NCI-H1092 treated with DMSO at 0.1 percent for 48 hours (cell line): ENCODE measurements around the gene MAP3K21.

ENCODE experiments used
- DNase-seq: peaks from one replicate; lab custom pipeline; 2025; lab: John Stamatoyannopoulos, UW

The MAP3K21 gene

GRCh38 chr1:233326811-233327650 is 493 bp upstream of the MAP3K21 start:
- DNase-seq: peak; percentile 52

DNA sequence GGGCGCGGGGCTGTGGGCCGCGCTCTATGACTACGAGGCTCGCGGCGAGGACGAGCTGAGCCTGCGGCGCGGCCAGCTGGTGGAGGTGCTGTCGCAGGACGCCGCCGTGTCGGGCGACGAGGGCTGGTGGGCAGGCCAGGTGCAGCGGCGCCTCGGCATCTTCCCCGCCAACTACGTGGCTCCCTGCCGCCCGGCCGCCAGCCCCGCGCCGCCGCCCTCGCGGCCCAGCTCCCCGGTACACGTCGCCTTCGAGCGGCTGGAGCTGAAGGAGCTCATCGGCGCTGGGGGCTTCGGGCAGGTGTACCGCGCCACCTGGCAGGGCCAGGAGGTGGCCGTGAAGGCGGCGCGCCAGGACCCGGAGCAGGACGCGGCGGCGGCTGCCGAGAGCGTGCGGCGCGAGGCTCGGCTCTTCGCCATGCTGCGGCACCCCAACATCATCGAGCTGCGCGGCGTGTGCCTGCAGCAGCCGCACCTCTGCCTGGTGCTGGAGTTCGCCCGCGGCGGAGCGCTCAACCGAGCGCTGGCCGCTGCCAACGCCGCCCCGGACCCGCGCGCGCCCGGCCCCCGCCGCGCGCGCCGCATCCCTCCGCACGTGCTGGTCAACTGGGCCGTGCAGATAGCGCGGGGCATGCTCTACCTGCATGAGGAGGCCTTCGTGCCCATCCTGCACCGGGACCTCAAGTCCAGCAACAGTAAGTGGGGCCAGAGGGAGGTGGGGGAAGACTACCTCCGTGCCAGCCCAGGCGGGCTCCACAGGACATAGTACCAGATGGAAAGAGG is 808 bp downstream of the MAP3K21 start:
- DNase-seq: peak; percentile 30

DNA sequence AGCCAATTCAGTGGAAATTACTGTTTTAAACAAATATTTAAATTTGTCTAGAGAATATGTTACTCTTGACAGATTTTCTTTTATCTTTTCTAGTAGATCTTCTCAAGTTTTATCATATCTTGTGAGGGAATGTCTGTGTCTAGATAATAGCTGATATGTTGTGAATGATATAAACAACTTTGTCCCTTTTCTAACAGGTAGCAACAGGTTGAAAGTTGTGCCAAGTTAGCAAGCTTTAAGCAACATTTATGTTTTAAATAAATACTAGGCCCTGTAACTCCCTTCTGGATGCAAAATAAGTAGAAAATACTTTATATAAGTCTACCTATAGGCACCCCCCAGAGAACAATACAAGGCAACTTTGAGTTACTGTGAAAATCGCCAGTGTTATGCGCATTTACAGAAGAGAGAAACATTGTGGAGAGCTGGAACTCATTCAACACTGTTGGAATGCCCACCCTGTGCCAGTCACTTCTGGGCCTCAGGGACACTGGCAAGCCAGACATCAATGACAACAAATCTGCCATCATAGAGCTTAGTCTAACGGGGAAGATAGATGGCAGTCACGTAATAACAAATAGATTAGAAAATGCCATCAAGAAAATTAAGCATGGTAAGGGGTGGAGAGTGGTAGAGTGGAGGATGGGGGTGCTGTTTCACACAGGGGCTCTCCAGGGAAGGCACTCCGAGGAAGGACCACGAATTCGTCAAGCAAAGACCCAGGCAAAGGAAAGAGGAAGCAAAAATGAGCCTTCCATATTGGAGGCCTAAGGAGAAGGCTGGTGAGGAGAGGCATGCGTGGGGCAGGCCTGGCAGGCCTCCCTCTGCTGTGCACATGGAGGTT is 4.4 kb downstream of the MAP3K21 start:
- no peak for DNase-seq

DNA sequence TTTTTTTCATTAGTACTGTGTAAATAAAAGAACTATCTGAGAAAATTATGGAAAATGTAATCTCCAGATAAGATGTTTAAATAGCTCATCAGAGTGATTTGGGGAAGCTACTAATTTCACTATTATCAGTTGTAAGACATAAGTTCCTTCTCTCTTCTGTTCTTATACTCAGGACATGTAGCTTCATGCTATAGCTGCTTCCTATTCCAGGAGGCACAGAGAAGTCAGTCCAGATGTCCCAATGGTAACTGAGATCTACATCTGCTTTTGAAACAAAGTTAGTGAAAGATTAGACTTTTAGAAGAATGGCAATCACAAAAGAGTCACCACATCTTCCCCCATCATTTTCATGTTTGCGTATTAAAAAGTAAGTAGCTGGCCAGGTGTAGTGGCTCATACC is 5.6 kb downstream of the MAP3K21 start:
- DNase-seq: no peak

- DNase-seq: no peak
These were observed 6.6 kb downstream of the MAP3K21 start for GRCh38 chr1:233334092-233334491.

GRCh38 chr1:233336554-233337456 is 9.3 kb downstream of the MAP3K21 start:
- no peak for DNase-seq

DNA sequence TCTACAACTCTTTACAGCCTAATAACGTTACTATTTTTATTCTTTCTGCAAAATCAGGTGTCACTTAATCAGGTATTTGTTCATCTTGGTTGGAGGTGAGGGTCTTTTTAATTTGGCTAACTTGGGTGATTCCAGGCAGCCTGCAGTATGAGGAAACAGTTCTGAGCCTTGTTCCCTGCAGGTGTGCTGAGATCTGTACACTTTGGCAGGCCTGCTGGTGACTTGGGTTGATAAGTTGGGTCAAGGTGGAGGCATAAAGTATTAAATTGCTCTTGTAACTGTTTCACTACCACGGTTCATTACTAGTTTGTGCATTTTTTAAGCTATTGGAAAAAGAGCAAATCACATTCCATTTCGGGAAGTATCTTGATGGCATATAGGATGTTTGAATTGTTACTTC is 10.0 kb downstream of the MAP3K21 start:
- DNase-seq: no peak

- DNase-seq: no peak
These were observed 10.6 kb downstream of the MAP3K21 start for GRCh38 chr1:233338102-233338501.

GRCh38 chr1:233340031-233340555 is 12.6 kb downstream of the MAP3K21 start:
- DNase-seq: no peak

DNA sequence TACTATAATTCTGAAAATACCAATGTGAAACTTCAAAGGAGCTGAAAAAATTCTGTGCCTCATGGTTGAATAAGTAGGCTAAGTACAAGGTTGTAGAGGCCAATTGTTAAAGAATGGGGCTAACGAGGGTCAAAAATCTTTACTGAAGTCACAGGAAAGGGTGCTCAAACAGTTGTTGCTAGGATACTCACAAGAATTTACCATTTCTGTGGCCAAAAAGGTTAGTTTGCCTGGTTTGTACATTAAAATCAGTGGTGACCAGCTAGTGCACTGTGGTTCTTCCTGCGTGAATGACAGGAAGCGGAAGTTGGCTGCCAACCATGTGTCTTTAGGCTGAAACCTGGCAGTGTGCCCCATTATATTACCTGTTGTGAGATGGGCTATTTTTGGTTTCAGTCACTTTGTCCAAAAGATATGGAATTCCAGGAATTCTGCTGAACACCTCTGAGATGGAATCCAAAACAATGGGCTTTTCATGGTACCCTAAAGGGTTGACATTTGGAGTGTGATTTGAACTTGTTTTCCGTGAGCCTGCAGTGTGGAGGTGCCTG is 13.5 kb downstream of the MAP3K21 start:
- no peak for DNase-seq

DNA sequence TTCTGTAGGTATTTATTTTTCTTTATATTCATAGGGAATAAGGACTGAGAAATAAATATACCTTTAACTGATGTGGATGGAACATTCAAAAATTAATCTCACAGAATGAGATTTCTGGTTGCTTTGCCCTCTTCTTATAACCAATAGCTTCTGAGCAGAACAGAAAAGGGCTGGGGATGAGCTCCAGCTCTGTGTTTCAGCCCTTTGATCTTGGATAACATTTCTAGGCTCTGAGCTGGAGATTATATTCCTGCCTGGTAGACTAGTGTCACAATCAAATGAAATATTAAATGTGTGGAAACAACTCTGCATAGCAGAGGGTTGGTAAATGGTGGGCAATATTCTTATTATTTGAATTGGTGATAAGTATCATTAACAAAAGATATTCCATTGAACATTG is 14.6 kb downstream of the MAP3K21 start:
- DNase-seq: no peak

- DNase-seq: no peak
These were observed 15.7 kb downstream of the MAP3K21 start for GRCh38 chr1:233343262-233343661.

DNA sequence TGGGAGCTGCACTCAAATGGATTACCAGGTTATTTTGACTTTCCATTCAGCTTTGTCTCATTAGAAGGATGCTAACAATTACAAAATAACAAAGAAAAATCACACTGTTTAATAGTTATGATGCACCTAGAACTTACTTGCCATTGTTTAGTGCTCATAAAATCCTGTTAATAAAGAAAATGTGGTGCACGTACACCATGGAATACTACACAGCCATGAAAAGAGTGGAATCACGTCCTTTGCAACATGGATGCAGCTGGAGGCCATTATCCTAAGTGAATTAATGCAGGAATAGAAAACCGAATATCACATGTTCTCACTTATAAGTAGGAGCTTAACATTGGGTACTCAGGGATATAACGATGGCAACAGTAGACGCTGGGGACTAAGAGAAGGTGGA is 19.8 kb downstream of the MAP3K21 start:
- no peak for DNase-seq

DNA sequence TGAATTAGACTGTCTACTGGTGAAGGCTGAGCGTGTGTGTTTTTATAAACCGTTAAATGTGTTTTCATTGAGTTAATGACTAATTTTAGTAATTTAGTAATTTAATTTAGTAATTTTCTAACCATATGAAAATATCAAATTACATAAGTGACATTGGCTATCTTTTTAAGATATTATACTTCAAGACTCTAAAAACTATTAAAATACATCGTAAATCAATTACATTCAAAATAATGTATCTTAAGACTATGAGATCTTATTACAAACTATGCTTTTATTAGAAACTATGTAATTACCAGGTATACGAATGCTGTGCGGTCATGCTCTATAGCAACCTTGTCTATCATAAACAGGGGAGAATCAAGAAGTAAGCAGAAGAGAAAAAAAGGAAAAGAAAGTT is 21.6 kb downstream of the MAP3K21 start:
- DNase-seq: no peak

- no peak for DNase-seq
These were observed 27.5 kb downstream of the MAP3K21 start for GRCh38 chr1:233354983-233355382.

GRCh38 chr1:233355841-233356704 is 28.5 kb downstream of the MAP3K21 start:
- no peak for DNase-seq

DNA sequence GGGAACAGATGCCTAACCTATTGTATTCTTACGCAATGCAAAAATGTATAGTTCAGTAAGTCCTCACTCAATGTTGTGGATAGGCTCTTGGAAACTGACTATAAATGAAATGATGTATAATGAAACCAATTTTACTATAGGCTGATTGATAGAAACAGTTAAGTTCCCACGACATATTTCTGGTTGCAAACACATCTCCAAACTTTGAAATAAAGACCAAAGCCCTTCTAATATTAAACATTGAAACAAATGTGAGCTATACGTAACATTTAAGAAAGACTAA is 29.1 kb downstream of the MAP3K21 start:
- no peak for DNase-seq

DNA sequence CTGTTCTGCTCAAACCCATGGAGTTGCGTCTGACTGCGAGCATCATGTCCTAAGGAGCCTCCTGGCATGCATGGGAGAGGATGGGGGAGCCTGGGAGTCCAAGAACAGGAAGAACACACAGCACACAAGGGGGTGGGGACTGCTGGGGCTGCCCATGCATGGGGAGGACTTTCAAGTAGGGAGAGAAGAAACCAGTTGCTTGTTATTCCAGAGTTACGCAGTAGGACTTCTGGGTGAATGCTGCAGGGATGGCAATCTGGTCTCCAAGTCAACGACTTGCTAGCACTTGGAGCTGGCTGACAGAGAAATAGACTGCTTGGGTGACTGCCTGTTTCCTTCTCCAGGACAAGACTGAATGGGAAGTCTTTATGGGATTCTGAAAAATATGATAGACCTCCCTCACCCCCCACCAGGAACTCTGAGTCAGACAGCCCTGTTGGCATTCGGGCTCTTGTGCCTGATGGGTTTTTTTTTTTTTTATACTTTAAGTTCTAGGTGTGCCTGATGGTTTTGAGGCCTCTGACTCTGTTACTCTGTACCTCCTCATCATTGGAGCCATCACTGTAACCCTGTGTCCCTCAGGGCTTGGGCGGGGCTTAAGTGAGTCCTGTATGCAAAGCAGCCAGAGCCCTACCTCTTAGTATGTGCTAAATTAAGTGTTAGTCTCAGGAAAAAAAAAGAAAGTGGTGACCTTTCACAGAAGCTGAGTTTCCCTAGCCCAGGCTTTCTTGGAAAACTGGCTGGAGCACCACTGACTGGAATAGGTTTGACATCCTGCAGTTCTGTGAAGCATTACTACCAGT is 30.3 kb downstream of the MAP3K21 start:
- no peak for DNase-seq

DNA sequence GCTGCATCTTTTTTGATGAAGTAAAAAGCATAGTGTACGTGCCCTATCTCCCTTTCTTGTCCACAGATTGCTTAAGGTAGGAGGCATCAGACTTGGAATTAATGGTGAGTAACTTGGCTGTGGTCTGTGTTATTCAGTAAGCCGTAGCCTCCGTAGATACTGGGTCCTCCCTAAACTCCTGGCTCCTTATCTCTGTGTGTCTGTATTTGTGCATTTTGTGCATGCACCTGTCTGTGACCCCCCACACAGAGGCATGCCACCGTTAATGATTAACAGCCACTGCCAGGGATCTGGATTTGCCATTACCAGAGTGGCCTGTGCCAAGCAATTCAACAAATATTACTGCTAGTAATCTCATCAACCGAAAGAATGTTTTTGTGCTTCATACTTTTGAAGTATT is 31.9 kb downstream of the MAP3K21 start:
- no peak for DNase-seq
